Upper lobe of right lung (tissue), 1 donor: Measurements from ENCODE around the gene KLRK1. TPM values are rescaled to one million over a fixed set of nuclear protein-coding genes. Genes with fewer than 3 reads are reported as not detected.
"Not testable (repeated sequence)": the region's sequence is repeated elsewhere in the genome, so short reads cannot be mapped to it uniquely, and the experiment has no call there.

Experiments
- ATAC-seq: fragments of 200-7000 bp; cut with Tn5 transposase; one replicate; pipeline ENCODE4 v1.9.1; 2020; ENCODE audit warnings: mild to moderate bottlenecking, moderate library complexity
- DNase-seq: peaks from one replicate; pipeline ENCODE4 v3.0.0-alpha.2; 2020
- H3K27ac ChIP-seq: fragments of 200-600 bp; one replicate; pipeline ENCODE4 v1.8.0; 2022
- H3K27me3 ChIP-seq: fragments of 200-600 bp; one replicate; pipeline ENCODE4 v1.8.0; 2022; ENCODE audit warnings: mild to moderate bottlenecking
- H3K36me3 ChIP-seq: fragments of 200-600 bp; one replicate; pipeline ENCODE4 v1.8.0; 2022
- H3K4me1 ChIP-seq: fragments of 200-600 bp; one replicate; pipeline ENCODE4 v1.8.0; 2022
- H3K4me3 ChIP-seq: fragments of 200-600 bp; one replicate; pipeline ENCODE4 v1.8.0; 2022; ENCODE audit warnings: mild to moderate bottlenecking
- H3K9me3 ChIP-seq: fragments of 200-600 bp; one replicate; pipeline ENCODE4 v1.8.0; 2022
- CTCF ChIP-seq: fragments of 200-600 bp; IDR thresholded peaks from one replicate; pipeline ENCODE4 v1.8.0; 2022; ENCODE audit warnings: antibody characterized with exemption
- intact Hi-C: fragments of 100-400 bp; cut with DNase I; formaldehyde crosslinking; loops from one replicate; pipeline ENCODE4 v1.11.0; 2022
- long read RNA-seq: library from polyadenylated mRNA; unstranded; transcript quantifications from one replicate; pipeline ENCODE4 v2.0.0, GENCODE V29; 2021
- total RNA-seq: library from RNA; stranded (reverse); fragmentation: NEBNext Ultra II Directional; extraction: Animal tissue kit (Norgen Biotek cat#: 25700); gene quantifications from one replicate; pipeline ENCODE4 v1.2.1, GENCODE V29; 2021
- donor health status: DM: no; HTN: yes; CAD: no; lungs with severe emphysema.

The KLRK1 gene
- 8.1 TPM for total RNA-seq
- long read RNA-seq, partial matches to known transcripts = 0 of 2 reads
- long read RNA-seq, other reads (novel, unspliced or antisense) = 0 of 2 reads

GRCh38 chr12:10389904-10390303 lies at the start of gene KLRK1:
KLRK1 (minus strand) TSS chr12:10390041; CDS start chr12:10388810, 1,231 bp downstream.
- no peak for TF ChIP-seq CTCF
- DNase-seq = no peak
- Histone ChIP-seq H3K27ac (peak within 1 kb of the TSS; percentile 9), H3K4me3 (peak within 1 kb of the TSS; percentile 8), H3K27me3 (no peaks in the 10 kb centered on the region), H3K4me1 (peaks cover 9% of the 10 kb centered on the region), H3K36me3 (no peaks in the 10 kb centered on the region), H3K9me3 (no peaks in the 10 kb centered on the region)
- intact Hi-C loops = no loop called here
- ATAC-seq = no peak

- H3K4me1 ChIP-seq, intact Hi-C loops, DNase-seq, H3K36me3 ChIP-seq, H3K4me3 ChIP-seq, H3K27me3 ChIP-seq, ATAC-seq, H3K27ac ChIP-seq, H3K9me3 ChIP-seq: not testable (repeated sequence)
Observed at GRCh38 chr12:10437601-10438000, 47.8 kb upstream of the KLRK1 start.

- H3K27ac ChIP-seq, H3K4me3 ChIP-seq, H3K27me3 ChIP-seq, H3K4me1 ChIP-seq, intact Hi-C loops, ATAC-seq, H3K9me3 ChIP-seq, H3K36me3 ChIP-seq, DNase-seq: not testable (repeated sequence)
Observed at GRCh38 chr12:10435816-10436215, 46.0 kb upstream of the KLRK1 start, which contains the start of gene KLRC2. KLRC2 (minus strand) TSS chr12:10436010; CDS start chr12:10435986, 24 bp downstream.

- H3K27ac ChIP-seq, H3K9me3 ChIP-seq, H3K4me3 ChIP-seq, ATAC-seq, H3K4me1 ChIP-seq, H3K36me3 ChIP-seq, intact Hi-C loops, H3K27me3 ChIP-seq, DNase-seq: not testable (repeated sequence)
Observed at GRCh38 chr12:10430623-10431022, 40.8 kb upstream of the KLRK1 start.

- H3K27me3 ChIP-seq, H3K4me3 ChIP-seq, H3K27ac ChIP-seq, intact Hi-C loops, H3K9me3 ChIP-seq, ATAC-seq, H3K4me1 ChIP-seq, DNase-seq, H3K36me3 ChIP-seq: not testable (repeated sequence)
Observed at GRCh38 chr12:10425938-10426337, 36.1 kb upstream of the KLRK1 start.

- H3K36me3 ChIP-seq, H3K4me3 ChIP-seq, H3K27ac ChIP-seq, intact Hi-C loops, H3K27me3 ChIP-seq, H3K4me1 ChIP-seq, H3K9me3 ChIP-seq, ATAC-seq, DNase-seq: not testable (repeated sequence)
Observed at GRCh38 chr12:10424260-10424899, 34.5 kb upstream of the KLRK1 start.

GRCh38 chr12:10422159-10422558 lies 32.3 kb upstream of the KLRK1 start:
- intact Hi-C loops, H3K4me1 ChIP-seq, H3K27me3 ChIP-seq, H3K36me3 ChIP-seq, ATAC-seq, H3K4me3 ChIP-seq, DNase-seq, H3K27ac ChIP-seq, H3K9me3 ChIP-seq: not testable (repeated sequence)

GRCh38 chr12:10420334-10420733 lies 30.5 kb upstream of the KLRK1 start, which contains the start of gene KLRC3:
KLRC3 (minus strand) TSS chr12:10420595; CDS start chr12:10420550, 45 bp downstream.
- DNase-seq, H3K9me3 ChIP-seq, H3K4me3 ChIP-seq, H3K27me3 ChIP-seq, H3K36me3 ChIP-seq, intact Hi-C loops, ATAC-seq, H3K4me1 ChIP-seq, H3K27ac ChIP-seq: not testable (repeated sequence)

- Histone ChIP-seq H3K4me3 (no peak within 1 kb of the TSS), H3K9me3 (no peaks in the 10 kb centered on the region), H3K4me1 (no peaks in the 10 kb centered on the region), H3K27me3 (no peaks in the 10 kb centered on the region), H3K36me3 (no peaks in the 10 kb centered on the region), H3K27ac (no peak within 1 kb of the TSS)
- intact Hi-C loops = no loop called here
- no peak for TF ChIP-seq CTCF
- ATAC-seq = no peak
- no peak for DNase-seq
Observed at GRCh38 chr12:10409392-10409791, 19.6 kb upstream of the KLRK1 start, which contains the start of gene KLRC4. KLRC4 (minus strand) TSS chr12:10409757; CDS start chr12:10409575, 182 bp downstream.
